ENCODE measurements around the gene SLC2A9.
"Not testable (repeated sequence)": the region's sequence is repeated elsewhere in the genome, so short reads cannot be mapped to it uniquely, and the experiment has no call there.

Gene SLC2A9

DNA sequence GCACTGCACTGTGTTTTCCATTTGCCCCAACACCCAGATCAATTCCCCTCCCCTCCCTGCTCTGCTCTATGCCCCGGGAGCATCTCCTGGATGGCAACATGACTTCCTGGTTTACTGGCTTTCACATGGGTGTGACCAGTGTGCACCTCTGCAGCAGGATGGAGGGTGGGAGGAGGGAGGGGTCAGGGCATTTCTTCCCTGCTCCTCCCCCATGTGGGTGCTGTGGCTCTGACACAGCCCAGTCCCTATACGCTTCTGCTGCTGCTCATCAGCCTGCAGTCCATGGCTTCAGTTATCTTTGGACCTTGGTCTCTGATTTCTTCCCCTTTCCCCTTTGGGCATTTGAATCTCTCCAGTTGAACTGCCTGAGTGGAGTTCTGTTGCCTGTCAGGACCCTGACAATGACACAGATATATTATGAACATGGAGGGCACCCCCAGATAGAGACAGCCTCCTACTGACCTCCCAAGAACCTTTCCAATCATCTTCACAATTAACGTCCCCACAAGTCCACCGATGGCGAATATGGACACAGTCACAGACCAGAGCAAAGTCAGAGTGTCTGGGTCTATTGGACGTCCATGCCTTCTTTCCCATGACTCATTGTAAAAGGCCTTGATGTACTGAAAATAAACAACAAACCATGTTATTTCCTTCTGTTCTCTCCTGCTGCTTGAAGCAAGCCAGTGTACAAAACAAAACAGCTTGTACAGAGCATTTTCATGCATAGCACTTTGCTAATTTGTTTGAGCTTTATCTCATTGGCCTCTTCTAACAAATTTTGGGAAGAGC lies 24.8 kb downstream of the SLC2A9 start:
- DNase-seq (ENCODE audit: low spot score) = no peak

DNA sequence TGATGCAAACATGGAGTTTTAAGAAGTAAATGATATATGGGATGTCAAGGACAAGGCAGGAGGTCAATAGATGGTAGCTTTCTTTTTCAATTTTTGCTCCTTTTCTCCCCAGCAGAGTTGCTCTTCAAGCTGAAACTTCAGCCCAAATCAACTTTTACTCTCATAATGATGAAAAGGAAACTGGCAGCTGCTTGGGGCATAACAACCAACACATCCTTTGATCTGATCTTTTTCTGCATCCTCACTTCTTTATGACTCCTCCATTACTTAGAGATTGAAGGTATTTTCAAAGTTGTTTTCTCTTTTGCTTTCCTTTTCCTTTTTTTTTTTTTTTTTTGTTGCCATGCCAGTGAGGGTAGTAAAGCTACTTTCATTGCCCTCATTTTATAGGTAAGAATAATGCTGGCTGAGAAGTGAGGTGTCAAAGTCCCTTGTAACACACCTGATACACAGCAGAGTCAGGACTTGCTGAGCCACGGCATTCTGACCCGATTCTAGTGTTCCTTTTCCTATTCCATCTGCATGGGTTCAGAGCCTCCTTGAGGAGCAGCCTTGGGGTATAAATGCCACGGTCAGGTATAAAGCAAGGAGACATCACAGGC lies 26.9 kb downstream of the SLC2A9 start:
- DNase-seq (ENCODE audit: low spot score) = no peak

DNA sequence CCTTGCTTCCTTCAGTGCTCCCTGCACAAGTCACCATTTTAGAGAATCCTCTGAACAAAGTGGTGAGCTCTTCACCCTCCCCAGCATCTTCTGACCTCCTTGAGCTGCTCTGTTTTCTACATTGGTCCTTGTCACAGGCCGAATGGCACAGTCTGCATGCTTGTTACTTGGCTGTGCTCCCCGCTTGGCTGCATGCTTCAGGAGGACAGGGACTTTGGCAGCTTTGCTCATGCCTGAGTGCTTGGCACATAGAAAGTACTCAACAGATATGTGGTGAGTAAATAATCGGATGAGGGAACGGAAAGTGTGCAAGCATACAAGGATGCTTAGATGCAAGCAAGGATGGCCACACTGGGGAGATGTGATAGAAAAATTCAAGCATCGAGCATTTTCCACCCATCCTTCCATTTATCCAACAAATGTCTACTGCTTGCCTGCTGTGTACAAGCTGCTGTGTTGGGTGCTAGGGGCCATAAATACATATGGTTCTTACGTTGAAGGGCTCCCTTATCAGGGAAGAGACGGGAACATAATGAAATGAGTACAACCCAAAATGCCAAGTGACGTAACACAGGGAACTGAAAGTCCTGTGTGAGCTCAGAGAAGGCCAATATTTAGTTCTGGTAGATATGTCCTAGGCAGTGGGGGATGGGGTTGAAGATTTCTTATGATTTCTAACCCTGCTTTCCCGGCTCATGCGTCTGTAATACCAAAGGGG lies 31.2 kb downstream of the SLC2A9 start:
- DNase-seq (ENCODE audit: low spot score) = no peak

DNA sequence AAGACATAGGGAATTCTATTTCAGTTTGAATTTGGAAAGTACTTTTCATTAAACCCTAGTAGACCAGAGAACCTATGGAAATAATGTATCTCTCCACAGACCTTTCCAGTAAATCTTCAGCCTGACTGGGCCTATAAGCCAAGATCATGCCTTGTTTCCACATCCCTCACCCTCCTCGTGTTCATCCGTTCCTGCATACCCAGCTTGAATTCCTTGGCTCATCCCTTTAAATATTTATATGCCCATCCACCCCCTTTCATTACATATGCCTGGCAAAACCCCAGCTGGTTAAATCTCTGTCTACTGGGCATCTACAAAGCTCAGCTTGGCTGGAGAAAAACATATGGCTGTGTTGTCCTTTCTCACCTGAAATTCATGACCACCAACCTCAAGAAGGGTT lies 32.4 kb downstream of the SLC2A9 start:
- no peak for DNase-seq (ENCODE audit: low spot score)

DNA sequence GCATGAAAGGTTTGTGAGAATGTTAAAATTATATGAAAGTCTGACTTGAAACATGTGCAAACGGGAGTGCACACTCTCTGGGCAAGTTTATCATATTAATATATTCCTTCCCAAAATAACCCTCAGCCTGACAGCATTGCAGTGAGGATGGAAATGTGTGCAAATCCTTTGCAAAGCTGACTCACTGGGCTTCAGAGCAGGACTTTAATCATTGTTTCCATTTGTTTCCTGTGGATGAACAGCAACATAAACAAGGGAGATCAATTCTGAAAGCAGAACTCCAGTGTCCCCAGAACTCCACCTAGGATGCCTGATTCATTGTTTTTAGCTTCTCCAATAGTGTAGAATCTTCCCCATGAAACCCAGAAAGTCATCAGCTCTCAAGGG lies 32.9 kb downstream of the SLC2A9 start:
- DNase-seq (ENCODE audit: low spot score) = no peak

DNA sequence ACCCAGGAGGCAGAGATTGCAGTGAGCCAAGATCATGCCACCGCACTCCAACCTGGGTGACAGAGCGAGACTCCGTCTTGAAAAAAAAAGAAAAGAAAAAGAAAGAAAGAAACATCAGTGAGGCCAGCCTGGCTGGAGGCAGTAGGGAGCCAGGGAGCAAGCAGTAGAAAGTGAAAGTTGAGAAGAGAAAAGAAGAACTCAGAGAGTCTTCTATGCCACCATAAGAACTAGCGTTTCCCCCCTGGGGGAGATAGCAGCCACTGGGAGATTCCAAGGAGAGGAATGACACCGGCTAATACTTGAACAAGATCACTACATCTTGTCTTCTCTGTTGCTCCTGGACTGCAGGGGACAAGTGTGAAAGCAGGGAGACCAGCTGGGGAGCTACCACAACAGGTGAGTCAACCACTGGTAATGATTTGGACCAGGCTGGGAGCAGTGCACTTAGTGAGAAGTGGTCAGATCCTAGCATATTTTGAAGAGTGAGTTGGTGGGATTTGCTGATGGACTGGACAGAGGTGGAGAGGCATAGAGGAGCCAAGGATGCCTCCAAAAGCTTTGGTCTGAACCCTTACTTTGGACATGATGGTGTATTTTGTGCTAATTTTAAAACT lies 33.4 kb downstream of the SLC2A9 start:
- DNase-seq (ENCODE audit: low spot score) = no peak

DNA sequence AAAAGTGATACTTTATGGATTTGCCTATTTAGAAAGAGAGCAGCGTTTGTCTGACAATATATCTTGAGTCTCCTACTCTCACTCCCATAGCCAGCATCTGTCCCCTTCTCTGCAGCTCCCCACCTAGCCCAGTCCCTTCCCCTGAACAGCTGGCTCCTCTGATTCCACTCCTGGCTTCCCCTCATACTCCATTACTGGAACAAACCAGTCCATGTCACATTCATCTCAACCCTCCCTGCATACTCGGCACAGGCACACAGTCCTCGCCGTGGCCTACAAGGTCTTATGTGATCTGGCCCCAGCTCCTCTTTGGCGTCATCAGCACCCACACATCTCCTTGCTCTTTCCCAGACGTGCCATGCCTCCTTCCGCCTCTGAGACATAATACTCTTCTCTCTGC lies 36.7 kb downstream of the SLC2A9 start:
- DNase-seq (ENCODE audit: low spot score) = no peak

DNA sequence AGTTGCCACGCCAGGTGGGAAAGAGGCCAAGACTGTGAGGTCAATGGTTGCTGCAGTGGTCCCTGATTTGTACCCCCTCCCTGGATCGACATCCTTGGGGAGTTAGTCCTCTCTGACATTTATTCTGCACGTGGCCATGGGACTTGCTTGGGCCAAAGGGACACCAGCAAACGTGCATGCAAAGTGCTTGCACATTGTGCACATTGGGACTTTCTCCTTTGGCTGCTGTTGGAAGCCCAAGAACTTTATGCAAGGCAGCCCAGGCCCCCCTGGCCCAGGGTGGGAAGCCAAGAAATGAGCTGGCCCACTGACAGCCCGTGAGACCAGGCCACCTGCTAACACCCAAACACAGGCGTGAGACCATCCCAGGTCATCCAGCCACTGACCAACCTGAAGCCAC lies 38.1 kb downstream of the SLC2A9 start:
- DNase-seq (ENCODE audit: low spot score) = no peak

DNA sequence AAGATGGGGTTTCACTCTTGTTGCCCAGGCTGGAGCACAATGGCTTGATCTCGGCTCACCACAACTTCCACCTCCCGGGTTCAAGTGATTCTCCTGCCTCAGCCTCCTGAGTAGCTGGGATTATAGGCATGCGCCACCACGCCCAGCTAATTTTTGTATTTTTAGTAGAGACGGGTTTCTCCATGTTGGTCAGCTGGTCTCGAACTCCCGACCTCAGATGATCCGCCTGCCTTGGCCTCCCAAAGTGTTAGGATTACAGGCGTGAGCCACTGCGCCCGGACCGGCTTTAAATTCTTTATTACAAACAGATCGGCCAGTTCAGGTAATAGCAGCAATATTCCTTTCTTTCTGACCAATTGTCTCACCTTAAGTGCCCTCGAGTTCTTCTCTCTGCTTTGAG lies 39.4 kb downstream of the SLC2A9 start:
- not testable (repeated sequence) for DNase-seq (ENCODE audit: low spot score)

DNA sequence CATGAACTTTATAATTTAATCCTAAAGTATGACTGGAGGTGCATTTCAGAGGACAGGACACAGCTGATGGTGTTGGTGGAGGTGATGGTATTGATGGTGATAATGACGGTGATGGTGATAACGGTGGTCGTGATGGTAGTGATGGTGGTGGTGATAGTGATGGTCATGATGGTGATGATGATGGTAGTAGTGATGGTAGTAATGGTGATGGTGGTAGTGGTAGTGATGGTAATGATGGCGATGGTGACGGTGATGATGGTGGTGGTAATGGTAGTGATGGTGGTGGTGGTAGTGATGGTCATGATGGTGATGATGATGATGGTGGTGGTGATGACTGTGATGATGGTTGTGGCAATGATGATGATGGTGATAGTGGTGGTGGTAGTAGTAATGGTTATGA lies 40.4 kb downstream of the SLC2A9 start:
- DNase-seq (ENCODE audit: low spot score) = no peak

DNA sequence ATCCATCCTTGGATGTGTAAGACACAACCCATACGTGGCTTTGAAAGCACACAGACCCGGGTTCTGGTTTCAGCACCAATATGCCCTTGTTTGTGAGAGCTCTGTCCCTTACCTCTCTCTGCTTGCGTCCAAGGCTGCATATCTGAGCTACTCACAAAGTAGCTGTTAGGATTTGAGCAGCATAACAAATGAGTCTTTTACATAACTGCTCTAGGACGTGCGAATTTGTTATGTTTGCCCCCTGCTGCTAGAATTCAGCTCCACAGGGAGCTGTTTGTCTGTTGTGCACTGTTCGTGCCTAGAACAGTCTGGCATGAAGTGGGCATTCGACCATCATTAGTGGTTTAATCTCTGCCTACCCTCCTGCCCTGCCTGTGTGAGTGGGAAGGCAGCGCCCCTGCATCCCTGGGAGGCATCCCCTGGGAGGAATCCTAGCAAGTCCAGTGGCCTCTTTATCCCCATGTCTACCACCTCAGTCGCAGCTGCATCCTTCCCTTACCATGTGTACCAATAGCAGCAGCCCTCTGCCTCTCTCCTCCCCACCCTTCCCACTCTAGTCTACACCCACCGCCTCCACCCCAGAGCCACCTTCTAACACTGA lies 42.1 kb downstream of the SLC2A9 start:
- DNase-seq (ENCODE audit: low spot score) = no peak

DNA sequence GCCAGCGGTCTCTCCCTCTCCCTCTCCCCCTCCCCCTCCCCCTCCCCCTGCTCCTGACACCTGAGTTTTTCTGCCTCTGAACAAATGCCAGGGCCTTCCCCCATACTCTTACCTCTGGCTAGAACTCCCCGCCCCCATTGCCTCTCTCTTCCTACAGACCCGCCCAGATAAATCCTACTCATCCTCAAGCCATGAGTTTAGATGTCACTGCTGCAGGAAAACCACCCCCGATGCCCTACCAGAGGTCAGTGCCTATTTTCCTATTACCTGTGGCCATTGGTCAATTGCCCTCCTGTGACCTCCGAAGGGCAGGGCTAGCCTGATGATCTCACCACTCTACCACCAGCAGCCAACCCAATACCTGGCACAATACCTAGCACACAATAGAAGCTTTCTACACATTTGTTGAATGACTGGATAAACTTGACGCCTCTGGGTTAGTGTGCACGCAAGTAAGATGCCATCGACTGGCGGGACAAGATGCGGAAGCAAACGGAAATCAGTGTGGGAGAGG lies 43.7 kb downstream of the SLC2A9 start:
- DNase-seq (ENCODE audit: low spot score) = no peak

DNA sequence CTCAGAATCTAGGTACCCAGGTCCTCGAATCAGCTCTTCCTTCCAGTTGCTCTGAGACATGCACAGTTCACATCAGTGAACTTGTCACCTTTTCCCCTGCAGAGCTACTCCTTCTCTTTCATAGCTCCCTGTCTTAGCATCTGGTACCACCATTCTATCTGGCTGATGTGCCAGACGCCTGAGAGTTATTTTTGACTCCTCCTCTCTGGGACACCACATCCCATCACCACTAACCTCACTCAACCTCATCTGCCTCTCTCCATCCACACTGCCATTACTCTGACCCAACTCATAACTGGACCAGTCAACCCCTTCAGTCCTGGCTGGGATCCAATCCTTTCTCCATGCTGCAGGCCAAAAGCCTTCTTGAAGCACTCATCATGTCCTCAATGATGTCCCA lies 44.5 kb downstream of the SLC2A9 start:
- no peak for DNase-seq (ENCODE audit: low spot score)

DNA sequence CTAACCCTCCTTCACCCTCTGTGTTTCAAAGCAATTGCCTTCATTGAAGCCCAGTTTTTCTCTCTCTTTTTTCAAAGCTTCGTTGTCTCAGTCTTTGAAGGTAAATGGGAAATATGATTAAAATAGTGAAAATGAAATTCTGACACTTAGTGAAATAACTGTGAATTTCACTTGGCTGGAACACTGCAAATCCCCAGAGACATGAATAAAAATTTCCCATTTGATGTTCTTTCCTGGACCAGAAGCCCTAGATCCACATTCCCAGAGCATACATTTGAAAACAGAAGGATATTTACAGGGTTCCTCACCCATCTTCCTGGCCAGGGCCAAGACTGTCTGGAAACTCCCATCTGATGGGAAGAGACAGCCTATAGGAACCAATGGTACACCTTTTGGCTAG lies 45.0 kb downstream of the SLC2A9 start:
- no peak for DNase-seq (ENCODE audit: low spot score)

DNA sequence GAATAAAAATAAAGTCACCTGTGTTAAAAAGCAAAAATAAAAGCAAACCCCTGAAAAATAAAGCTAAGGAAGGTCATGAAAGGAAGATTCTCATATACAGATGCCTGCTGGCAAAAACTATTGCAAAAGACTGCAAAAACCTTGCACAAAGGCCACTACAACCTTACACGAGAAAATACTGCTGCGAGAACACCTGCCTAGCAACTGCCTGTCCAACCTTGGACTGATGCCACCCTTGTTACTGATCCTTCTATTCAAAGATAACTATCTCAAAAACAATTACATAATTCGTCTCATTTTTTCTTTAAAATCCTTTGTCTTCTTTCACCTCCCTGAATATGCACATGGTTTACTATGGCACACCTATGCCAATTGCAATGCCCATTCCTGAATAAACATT lies 49.6 kb downstream of the SLC2A9 start:
- no peak for DNase-seq (ENCODE audit: low spot score)

DNA sequence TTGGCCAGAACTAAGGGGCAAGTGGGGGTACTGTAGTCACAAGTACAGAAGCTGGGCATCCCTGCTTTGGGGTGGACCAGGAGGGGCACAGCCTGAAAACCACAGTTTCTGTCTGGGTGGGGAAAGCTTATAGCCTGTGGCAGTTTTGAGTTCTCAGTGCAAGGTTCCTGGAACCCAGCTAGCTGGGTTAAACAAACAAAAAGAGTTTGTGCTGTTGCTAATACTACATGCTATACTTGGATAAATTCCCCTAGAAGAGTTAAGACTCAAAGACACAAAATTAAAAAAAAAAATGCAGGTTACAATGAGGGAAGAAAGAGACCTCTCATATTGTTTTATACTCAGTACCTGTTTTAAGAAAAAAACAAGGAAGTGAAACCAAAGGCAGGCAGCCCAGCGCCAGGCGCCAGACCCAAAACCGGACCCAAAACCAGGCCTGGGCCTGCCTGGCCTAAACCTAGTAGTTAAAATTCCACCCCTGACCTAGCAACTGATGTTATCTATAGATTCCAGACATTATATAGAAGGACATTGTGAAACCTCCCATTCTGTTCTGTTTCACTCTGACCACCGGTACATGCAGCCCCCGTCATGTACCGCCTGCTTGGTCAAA lies 50.8 kb downstream of the SLC2A9 start:
- no peak for DNase-seq (ENCODE audit: low spot score)

DNA sequence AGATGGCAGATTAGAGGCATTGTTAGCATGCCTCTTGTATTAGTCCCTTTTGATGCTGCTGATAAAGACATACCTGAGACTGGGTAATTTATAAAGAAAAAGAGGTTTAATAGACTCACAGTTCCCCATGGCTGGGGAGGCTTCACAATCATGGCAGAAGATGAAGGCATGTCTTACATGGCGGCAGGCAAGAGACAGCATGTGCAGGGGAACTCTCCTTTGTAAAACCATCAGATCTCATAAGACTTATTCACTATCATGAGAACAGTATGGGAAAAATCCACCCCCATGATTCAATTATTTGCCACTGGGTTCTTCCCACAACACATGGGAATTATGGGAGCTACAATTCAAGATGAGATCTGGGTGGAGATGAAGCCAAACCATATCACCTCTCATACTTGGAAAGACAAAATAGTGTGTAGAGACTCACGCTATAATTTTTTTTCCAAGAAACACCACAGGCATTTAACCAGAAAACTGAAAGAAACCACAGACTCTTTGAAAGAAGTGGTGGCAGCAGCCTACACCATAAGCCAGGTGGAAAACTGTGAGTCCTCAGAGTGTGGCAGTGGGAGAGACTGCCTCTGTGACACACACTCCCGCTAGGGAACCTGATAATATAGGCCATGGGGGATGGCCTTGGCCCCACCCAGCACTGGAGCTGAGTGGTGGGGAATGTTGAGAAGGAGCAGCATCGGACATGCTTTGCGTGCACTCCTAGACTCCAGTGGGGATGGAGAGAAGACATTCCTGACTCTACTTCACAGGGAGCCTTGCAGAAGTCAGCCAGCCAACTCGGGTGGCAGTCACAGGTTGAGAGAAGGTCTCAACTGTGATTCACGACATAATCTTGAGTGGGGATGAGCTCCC lies 51.5 kb downstream of the SLC2A9 start:
- DNase-seq (ENCODE audit: low spot score) = no peak

DNA sequence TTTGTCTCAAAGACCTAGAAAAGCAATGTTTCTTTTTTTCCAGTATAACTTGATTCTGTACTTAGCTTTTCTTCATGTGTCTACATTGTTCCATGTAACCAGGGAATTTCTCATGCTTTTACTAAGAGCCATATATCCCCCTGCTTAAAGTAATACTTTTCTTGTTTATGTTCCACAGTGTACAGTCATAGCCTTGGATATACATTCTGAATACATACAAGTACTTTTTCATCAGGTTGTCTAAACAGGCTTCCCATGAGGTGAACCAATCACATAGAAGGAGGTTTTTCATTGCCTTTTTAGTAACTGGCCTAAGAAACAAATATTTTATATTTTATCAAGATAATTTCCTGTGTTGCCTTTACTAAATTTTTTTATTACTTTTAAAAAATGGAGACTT lies 52.8 kb downstream of the SLC2A9 start:
- no peak for DNase-seq (ENCODE audit: low spot score)

DNA sequence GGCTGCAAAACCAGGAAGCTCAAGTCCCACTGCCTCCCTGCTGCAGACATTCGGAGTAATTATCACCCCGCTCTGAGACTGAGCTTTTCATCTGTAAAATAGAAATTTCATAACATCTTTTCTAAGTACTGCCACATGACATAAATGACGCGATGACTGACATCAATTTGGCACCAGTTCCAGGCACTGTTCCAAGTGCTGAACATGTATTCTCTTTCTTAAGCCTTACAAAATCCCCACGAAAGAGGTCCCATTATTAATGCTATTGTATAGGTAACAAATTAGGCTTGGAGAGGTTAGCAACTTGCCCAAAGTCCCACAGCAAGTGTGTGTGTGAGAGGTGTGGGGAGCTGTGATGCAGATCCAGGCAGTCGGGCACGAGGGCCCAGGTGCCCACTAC lies 56.4 kb downstream of the SLC2A9 start:
- DNase-seq (ENCODE audit: low spot score) = no peak

DNA sequence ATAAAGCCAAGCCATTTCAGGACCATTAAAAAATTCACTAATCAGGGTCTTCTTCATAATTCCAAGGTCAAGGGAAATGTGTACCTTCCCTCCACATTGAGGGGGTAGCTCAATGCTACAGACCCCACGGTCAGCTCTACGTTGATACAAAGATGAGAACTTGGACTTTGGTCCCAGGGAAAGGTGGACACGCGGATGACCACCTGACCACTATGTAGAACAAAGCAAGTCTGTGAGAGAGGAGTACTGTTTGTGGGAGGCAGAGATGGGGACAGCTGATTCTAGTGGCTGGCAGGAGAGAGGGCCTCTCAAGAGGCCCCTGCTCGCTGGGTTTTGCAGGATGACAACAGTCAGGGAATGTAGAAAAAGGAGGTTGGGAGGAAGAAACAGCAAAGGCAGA lies 58.0 kb downstream of the SLC2A9 start:
- DNase-seq (ENCODE audit: low spot score) = no peak
